ENCODE measurements around the gene RAD51C. TPM values are rescaled to one million over a fixed set of nuclear protein-coding genes. Genes with fewer than 3 reads are reported as not detected.
A peak's percentile ranks its signal among the peaks of the same experiment; 100 is the strongest.

Gene RAD51C
- total RNA-seq, 2 experiments from 2014 or later: 40.0 to 45.7 TPM

- Mint-ChIP-seq H3K4me3 (peak within 1 kb of the TSS; percentile 95), H3K27ac (peak within 1 kb of the TSS; percentile 96), H3K27me3 (peaks cover 7% of the 10 kb centered on the region), H3K4me1 (peaks cover 24% of the 10 kb centered on the region), H3K9me3 (no peaks in the 10 kb centered on the region), H3K36me3 (peaks cover 13% of the 10 kb centered on the region)
- POLR2A ChIA-PET: interaction anchor here (1.1 to 3.0 kb wide), 6 partner anchors 12 to 415 kb away, joined by 3 to 65 read pairs (median 7); partner anchors contain the start of gene TRIM37
- no peak for ATAC-seq (ENCODE audit: low read depth)
- no peak for DNase-seq
Observed at GRCh38 chr17:58691701-58692238, 632 bp upstream of the RAD51C start, which contains the start of gene TEX14. TEX14 (minus strand) TSS chr17:58692045; CDS start chr17:58652001, 40,044 bp downstream.

- peak overlapping the region; percentile 96 for H3K27ac Mint-ChIP-seq
- DNase-seq: no peak
- ATAC-seq (ENCODE audit: low read depth): no peak
Observed at GRCh38 chr17:58693208-58693607, 806 bp downstream of the RAD51C start.

DNA sequence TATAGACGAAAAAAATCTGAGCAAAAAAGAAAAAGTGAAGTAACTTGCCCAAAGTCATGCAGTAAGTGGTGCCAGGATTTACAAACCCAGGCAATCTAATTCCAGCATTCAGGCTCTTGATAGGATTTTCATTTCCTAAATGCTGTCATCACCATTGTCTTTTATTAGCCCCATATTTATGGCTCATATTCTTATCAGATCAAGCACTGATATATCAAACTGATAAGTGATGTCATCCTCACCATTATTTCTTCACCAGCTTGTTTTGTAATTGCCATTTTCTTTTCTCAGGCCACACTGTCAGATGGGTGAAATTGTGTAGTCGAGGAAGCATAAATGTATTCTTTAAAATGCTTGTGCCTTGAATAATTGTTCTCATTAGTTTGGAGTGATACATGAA lies 1.3 kb downstream of the RAD51C start:
- peak overlapping the region; percentile 96 for H3K27ac Mint-ChIP-seq
- H3K4me3 Mint-ChIP-seq: peak overlapping the region; percentile 95
- POLR2A ChIA-PET: interaction anchor here (2.1 kb wide), 1 partner anchor 35 kb away, joined by 22 read pairs; no protein-coding TSS in a partner anchor
- no peaks in the 10 kb centered on the region for H3K9me3 Mint-ChIP-seq
- peaks cover 2% of the 10 kb centered on the region for H3K27me3 Mint-ChIP-seq
- ATAC-seq (ENCODE audit: low read depth) (no peak), DNase-seq (no peak)
- H3K36me3 Mint-ChIP-seq: peaks cover 15% of the 10 kb centered on the region
- H3K4me1 Mint-ChIP-seq: peaks cover 24% of the 10 kb centered on the region

More at GRCh38 chr17:58693208-58693607, 806 bp downstream of the RAD51C start:
- POLR2A ChIA-PET: interaction anchor here (0.5 to 3.0 kb wide), 11 partner anchors 9 to 768 kb away, joined by 3 to 65 read pairs (median 3); partner anchors contain the start of genes MTMR4, PRR11 and TRIM37
- H3K4me1 Mint-ChIP-seq: peaks cover 24% of the 10 kb centered on the region
- H3K36me3 Mint-ChIP-seq: peaks cover 15% of the 10 kb centered on the region
- H3K4me3 Mint-ChIP-seq: peak overlapping the region; percentile 95
- H3K27me3 Mint-ChIP-seq: peaks cover 2% of the 10 kb centered on the region
- no peaks in the 10 kb centered on the region for H3K9me3 Mint-ChIP-seq

DNA sequence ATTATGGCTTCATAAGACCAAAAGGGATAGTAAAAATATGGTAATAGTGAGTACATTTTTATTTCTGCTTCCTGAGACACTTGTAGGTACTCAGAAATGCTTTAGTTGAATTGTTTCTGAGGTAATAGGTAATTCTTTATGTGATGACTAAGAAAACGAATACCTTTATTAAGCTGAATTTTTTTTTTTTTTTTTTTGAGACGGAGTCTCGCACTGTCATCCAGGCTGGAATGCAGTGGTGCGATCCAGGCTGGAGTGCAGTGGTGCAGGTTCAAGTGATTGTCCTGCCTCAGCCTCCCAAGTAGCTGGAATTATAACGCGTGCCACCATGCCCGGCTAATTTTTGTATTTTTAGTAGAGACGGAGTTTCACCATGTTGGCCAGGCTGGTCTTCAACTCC lies 1.9 kb downstream of the RAD51C start:
- ATAC-seq (ENCODE audit: low read depth) (no peak), DNase-seq (no peak)
- Mint-ChIP-seq H3K4me3 (peak overlapping the region; percentile 95), H3K4me1 (peaks cover 24% of the 10 kb centered on the region), H3K36me3 (peaks cover 18% of the 10 kb centered on the region), H3K27ac (no peak overlapping the region), H3K9me3 (no peaks in the 10 kb centered on the region), H3K27me3 (peaks cover 2% of the 10 kb centered on the region)
- POLR2A ChIA-PET: interaction anchor here (0.7 kb wide), 1 partner anchor 350 kb away, joined by 4 read pairs; no protein-coding TSS in a partner anchor

- peak overlapping the region; percentile 37 for H3K4me3 Mint-ChIP-seq
- H3K27me3 Mint-ChIP-seq: peaks cover 2% of the 10 kb centered on the region
- no peak for ATAC-seq (ENCODE audit: low read depth)
- H3K36me3 Mint-ChIP-seq: peaks cover 22% of the 10 kb centered on the region
- no peaks in the 10 kb centered on the region for H3K9me3 Mint-ChIP-seq
- peak overlapping the region; percentile 21 for H3K27ac Mint-ChIP-seq
- H3K4me1 Mint-ChIP-seq: peaks cover 24% of the 10 kb centered on the region
- no peak for DNase-seq
- POLR2A ChIA-PET: interaction anchor here (0.7 to 0.9 kb wide), 2 partner anchors 66 to 350 kb away, joined by 4 to 5 read pairs; no protein-coding TSS in a partner anchor
Observed at GRCh38 chr17:58694826-58695225, 2.4 kb downstream of the RAD51C start.

- no peak overlapping the region for H3K27ac Mint-ChIP-seq
- H3K27me3 Mint-ChIP-seq: no peaks in the 10 kb centered on the region
- H3K4me3 Mint-ChIP-seq: no peak overlapping the region
- H3K9me3 Mint-ChIP-seq: no peaks in the 10 kb centered on the region
- peaks cover 20% of the 10 kb centered on the region for H3K36me3 Mint-ChIP-seq
- H3K4me1 Mint-ChIP-seq: peaks cover 2% of the 10 kb centered on the region
- ATAC-seq (ENCODE audit: low read depth): no peak
- POLR2A ChIA-PET: interaction anchor here (1.9 kb wide), 1 partner anchor 68 kb away, joined by 7 read pairs; no protein-coding TSS in a partner anchor
- no peak for DNase-seq
Observed at GRCh38 chr17:58699771-58700170, 7.4 kb downstream of the RAD51C start.

- POLR2A ChIA-PET: no interaction called here
- peaks cover 12% of the 10 kb centered on the region for H3K4me1 Mint-ChIP-seq
- no peak for DNase-seq
- peaks cover 21% of the 10 kb centered on the region for H3K36me3 Mint-ChIP-seq
- no peaks in the 10 kb centered on the region for H3K9me3 Mint-ChIP-seq
- no peak overlapping the region for H3K27ac Mint-ChIP-seq
- no peaks in the 10 kb centered on the region for H3K27me3 Mint-ChIP-seq
- no peak for ATAC-seq (ENCODE audit: low read depth)
- H3K4me3 Mint-ChIP-seq: no peak overlapping the region
Observed at GRCh38 chr17:58702045-58702476, 9.7 kb downstream of the RAD51C start.

DNA sequence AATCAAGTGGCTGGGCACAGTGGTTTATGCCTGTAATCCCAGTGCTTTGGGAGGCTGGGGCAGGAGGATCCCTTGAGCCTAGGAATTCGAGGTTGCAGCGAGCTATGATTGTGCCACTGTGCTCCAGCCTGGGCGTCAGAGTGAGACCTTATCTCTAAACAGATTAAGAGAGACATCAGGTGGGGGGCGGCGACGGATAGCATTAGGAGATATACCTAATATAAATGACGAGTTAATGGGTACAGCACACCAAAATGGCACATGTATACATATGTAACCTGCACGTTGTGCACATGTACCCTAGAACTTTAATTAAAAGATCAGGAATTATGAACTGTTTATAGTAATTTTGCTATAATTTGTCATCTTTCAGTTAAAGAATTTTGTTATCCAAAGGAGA lies 10.3 kb downstream of the RAD51C start:
- H3K9me3 Mint-ChIP-seq: no peaks in the 10 kb centered on the region
- ATAC-seq (ENCODE audit: low read depth) (no peak), DNase-seq (no peak)
- no peak overlapping the region for H3K4me3 Mint-ChIP-seq
- POLR2A ChIA-PET: interaction anchor here (1.0 kb wide), 1 partner anchor 10 kb away, joined by 3 read pairs; the partner anchor contains the start of gene RAD51C
- no peak overlapping the region for H3K27ac Mint-ChIP-seq
- H3K27me3 Mint-ChIP-seq: no peaks in the 10 kb centered on the region
- peaks cover 19% of the 10 kb centered on the region for H3K36me3 Mint-ChIP-seq
- H3K4me1 Mint-ChIP-seq: peaks cover 13% of the 10 kb centered on the region

DNA sequence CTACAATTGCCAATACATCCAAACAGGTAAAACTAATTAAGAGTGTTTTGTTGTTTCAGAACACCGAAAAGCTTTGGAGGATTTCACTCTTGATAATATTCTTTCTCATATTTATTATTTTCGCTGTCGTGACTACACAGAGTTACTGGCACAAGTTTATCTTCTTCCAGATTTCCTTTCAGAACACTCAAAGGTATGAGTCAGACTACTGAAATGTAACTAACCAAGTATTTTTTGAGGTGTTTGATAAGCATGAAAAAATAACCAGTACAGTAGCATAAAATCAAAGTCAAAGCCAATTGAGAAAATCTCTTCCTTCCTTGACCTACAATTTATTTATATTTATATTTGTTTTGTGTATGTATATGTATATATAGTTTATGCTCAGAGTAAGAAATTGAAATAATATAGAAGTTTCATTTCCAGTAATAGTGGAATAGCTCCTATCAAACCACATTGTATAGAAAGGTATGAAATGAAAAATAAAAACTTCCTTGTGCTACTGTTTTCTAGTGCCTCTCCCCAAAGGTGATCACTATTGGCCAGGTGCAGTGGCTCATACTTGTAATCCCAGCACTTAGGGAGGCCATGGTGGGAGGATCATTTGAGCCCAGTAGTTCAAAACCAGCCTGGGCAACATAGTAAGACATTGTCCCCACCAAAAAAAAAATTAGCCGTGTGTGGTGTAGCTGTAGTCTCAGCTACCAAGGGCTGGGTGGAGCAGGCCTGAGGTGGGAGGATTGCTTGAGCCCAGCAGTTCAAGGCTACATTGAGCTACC lies 10.9 kb downstream of the RAD51C start:
- H3K4me1 Mint-ChIP-seq: peaks cover 13% of the 10 kb centered on the region

GRCh38 chr17:58703916-58704286 lies 11.5 kb downstream of the RAD51C start:
- Mint-ChIP-seq H3K9me3 (no peaks in the 10 kb centered on the region), H3K27me3 (no peaks in the 10 kb centered on the region), H3K4me3 (no peak overlapping the region), H3K4me1 (peaks cover 13% of the 10 kb centered on the region), H3K27ac (no peak overlapping the region), H3K36me3 (peaks cover 19% of the 10 kb centered on the region)
- ATAC-seq (ENCODE audit: low read depth) (no peak), DNase-seq (no peak)
- POLR2A ChIA-PET: interaction anchor here (1.0 kb wide), 2 partner anchors 11 to 72 kb away, joined by 3 read pairs; partner anchors contain the start of gene RAD51C

More for the DNA sequence above, 10.9 kb downstream of the RAD51C start:
- Mint-ChIP-seq H3K27me3 (no peaks in the 10 kb centered on the region), H3K4me3 (no peak overlapping the region), H3K36me3 (peaks cover 19% of the 10 kb centered on the region), H3K9me3 (no peaks in the 10 kb centered on the region), H3K27ac (no peak overlapping the region)
- DNase-seq: no peak
- POLR2A ChIA-PET: interaction anchor here (1.0 kb wide), 2 partner anchors 11 to 72 kb away, joined by 3 read pairs; partner anchors contain the start of gene RAD51C
- no peak for ATAC-seq (ENCODE audit: low read depth)

GRCh38 chr17:58706351-58707140 lies 14.1 kb downstream of the RAD51C start:
- Mint-ChIP-seq H3K27me3 (no peaks in the 10 kb centered on the region), H3K36me3 (peaks cover 17% of the 10 kb centered on the region), H3K4me3 (peak overlapping the region; percentile 37), H3K9me3 (no peaks in the 10 kb centered on the region), H3K4me1 (peaks cover 13% of the 10 kb centered on the region), H3K27ac (peak overlapping the region; percentile 63)
- POLR2A ChIA-PET: interaction anchor here (0.6 kb wide), 1 partner anchor 51 kb away, joined by 3 read pairs; no protein-coding TSS in a partner anchor
- no peak for DNase-seq
- no peak for ATAC-seq (ENCODE audit: low read depth)

GRCh38 chr17:58710948-58711552 lies 18.6 kb downstream of the RAD51C start:
- no peak for DNase-seq
- Mint-ChIP-seq H3K9me3 (no peaks in the 10 kb centered on the region), H3K36me3 (peaks cover 20% of the 10 kb centered on the region), H3K4me1 (peaks cover 11% of the 10 kb centered on the region), H3K27ac (no peak overlapping the region), H3K27me3 (no peaks in the 10 kb centered on the region), H3K4me3 (no peak overlapping the region)
- ATAC-seq (ENCODE audit: low read depth): no peak
- POLR2A ChIA-PET: interaction anchor here (1.1 to 1.4 kb wide), 2 partner anchors 79 to 293 kb away, joined by 4 read pairs; no protein-coding TSS in a partner anchor

Data from activated naive CD8-positive, alpha-beta T cell treated with anti-CD3 and anti-CD28 coated beads, Interleukin-2, amount 10 ng/mL, durations not matched to agents 7 days and 5 days (primary cell).